Sciatic nerve (tissue), 2 donors: Measurements from ENCODE around the gene KDM4B. TPM values are rescaled to one million over a fixed set of nuclear protein-coding genes. Genes with fewer than 3 reads are reported as not detected.

Experiments used
- ATAC-seq: fragments of 200-7000 bp; cut with Tn5 transposase; one replicate; pipeline ENCODE4 v1.9.1; 2020; ENCODE audit warnings: mild to moderate bottlenecking, moderate library complexity
- DNase-seq: peaks from one replicate; pipeline ENCODE4 v3.0.0-alpha.2; 2020; ENCODE audit warnings: low spot score
- intact Hi-C: fragments of 100-400 bp; cut with DNase I; formaldehyde crosslinking; loops from one replicate; pipeline ENCODE4 v1.14.2; 2022
- total RNA-seq: library from RNA; stranded (reverse); fragmentation: NEBNext Ultra II Directional; extraction: Animal tissue kit (Norgen Biotek cat#: 25700); gene quantifications from one replicate; pipeline ENCODE4 v1.2.1, GENCODE V29; 2021
- donor health status: DM: no; HTN: no; CAD: no.
- donor health status: DM: no; HTN: no; CAD: no.

Gene KDM4B
- total RNA-seq, 1 donor from 2014 or later = 60.1 TPM

DNA sequence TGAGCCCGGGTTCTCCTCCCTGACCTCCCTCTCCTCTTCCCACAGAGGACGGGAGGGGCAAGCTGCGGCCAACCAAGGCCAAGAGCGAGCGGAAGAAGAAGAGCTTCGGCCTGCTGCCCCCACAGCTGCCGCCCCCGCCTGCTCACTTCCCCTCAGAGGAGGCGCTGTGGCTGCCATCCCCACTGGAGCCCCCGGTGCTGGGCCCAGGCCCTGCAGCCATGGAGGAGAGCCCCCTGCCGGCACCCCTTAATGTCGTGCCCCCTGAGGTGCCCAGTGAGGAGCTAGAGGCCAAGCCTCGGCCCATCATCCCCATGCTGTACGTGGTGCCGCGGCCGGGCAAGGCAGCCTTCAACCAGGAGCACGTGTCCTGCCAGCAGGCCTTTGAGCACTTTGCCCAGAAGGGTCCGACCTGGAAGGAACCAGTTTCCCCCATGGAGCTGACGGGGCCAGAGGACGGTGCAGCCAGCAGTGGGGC lies 162.2 kb downstream of the KDM4B start:
- ATAC-seq = no peak
- intact Hi-C loops = loop anchor here (10.0 kb wide), 1 partner anchor 76 kb away; no protein-coding TSS in a partner anchor
- no peak for DNase-seq

DNA sequence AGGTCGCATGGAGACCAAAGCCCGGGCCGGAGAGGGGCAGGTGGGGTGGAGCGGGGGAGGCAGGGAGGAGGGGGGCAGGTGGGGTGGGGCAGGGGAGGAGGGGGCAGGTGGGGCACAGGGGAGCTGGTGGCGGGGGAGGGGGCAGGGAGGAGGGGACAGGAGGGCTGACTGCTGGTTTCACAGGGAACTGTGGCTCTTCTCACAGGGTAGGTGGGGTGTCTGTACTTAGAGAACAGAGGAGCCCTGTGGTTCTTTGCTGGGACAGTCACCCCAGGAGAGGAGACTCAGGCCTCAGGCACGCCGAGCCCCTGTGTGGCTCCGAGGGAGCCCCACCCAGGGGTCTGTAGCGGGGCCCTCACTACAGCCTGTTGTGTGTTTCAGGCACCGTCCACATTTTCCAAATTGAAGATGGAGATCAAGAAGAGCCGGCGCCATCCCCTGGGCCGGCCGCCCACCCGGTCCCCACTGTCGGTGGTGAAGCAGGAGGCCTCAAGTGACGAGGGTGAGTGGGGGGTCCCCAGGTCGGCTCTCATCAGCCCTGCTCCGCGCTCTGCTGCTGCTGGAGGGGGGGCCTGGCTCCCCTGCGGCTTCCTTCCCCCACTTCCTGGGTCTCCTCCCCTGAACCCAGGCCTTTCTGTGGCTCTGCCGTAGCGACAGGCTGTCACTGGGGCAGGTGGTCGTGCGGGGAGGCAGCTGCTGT lies 162.7 kb downstream of the KDM4B start:
- DNase-seq (no peak), ATAC-seq (no peak)
- intact Hi-C loops = loop anchor here (10.0 kb wide), 1 partner anchor 77 kb away; no protein-coding TSS in a partner anchor

DNA sequence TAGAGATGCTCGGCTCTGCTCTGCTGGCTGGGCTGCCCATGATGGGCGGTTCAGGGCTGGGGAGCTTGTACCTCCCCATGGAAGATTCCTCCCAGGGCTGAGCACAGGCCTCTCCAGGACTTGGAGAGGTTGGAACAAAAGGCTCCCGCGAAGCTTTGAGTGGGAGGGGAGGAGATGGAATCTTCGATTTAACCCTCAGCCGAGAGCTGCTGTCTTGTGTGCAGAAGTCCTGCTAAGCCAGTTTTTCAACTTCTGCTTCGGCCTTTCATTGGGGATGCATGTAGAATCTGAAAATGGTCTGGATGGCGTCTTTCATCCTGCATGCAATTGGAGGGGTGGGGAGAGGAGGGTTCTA lies 163.3 kb downstream of the KDM4B start:
- intact Hi-C loops = loop anchor here (10.0 kb wide), 1 partner anchor 77 kb away; no protein-coding TSS in a partner anchor
- no peak for ATAC-seq
- no peak for DNase-seq

DNA sequence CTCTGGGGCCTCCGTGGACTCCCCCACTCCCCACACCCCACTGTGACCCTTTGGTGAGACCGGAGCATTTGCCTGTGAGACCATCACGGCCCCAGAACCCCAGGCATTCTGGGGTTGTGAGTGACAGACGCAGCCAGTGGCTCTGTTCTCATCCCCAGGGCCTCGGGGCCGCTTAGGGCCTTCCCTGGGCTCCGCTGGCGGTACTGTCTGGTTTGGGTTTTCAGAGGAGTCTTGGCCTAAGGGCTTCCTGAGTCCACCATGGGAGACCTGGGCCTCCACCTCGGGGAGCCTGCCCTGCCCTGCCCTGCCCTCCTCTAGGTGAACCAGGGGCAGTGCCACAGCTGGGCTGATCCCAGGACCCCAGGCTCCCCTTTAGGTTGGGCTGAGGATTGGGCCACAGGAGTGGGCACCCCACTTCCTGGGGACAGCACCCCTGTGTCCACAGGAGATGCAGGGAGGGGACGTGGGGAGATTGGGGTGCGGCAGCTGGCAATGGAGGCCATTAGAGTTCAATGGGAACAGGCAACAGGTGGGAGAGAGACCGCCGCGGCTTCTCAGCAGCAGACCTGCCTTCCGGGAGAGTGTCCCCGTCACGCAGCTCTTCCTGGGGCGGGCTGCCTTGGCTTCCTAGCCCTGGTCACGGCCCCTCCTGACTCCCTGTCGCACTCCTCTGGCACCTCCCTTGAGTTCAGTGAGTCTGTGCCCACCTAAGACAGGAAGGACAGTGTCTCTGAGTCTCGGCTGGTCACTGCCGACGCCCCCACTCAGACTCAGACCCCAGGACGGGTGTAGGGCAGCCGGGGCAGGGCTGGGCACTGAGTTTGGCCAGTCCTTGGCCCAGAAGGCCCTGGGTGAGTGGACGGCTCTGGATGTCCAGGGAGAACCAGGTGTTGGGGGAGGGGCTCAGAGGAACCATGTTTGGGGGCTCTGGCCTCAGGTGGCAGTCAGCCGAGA lies 164.1 kb downstream of the KDM4B start:
- no peak for ATAC-seq
- DNase-seq = no peak
- intact Hi-C loops = loop anchor here (10.0 kb wide), 1 partner anchor 78 kb away; no protein-coding TSS in a partner anchor

DNA sequence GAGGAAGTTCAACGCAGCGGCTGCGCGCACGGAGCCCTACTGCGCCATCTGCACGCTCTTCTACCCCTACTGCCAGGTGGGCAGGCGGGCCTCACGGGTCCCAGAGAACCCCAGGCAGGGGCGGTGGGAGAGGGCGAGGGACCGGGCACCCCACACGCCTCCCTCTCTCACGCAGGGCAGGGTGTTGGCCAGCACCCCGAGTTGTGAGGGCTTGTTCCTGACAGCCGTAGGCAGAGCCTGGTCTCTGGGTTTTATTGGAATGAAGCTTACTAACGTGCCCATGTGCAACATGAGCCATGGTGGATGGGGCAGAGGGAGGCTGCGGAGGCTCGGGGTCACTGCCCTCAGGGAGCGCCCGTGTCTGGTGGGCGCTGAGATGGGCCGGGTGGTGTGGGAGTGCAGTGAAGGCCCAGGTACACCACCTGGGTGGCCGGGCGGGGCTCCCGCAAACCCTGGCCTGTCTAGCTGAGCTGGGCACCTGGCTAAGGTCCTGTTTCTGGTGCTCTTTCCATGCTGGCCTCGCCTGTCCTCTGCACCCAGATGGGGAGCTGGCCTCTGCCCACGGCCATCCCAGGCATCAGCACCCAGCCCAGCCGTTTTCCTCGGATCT lies 165.2 kb downstream of the KDM4B start:
- intact Hi-C loops = loop anchor here (10.0 kb wide), 1 partner anchor 79 kb away; no protein-coding TSS in a partner anchor
- no peak for DNase-seq
- ATAC-seq = no peak

DNA sequence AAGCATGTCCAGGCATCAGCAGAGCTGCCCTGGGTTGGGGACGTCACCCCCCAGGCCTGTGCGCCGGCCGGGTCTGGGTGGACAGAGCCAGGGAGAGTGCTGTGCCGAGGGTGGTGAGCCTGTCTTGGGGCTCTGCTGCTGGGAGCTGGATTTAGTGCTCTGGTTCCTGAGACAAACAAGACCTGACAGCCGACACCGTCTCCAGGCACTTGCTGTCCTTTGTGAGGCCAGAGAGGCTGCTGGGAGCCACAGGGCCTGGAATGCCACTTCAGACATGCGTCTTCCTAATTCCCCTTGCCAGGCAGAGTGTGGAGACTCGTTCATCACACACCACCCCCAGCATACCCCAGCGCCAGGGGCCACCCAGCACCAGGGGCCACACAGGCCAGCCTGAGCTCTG lies 165.8 kb downstream of the KDM4B start:
- intact Hi-C loops = loop anchor here (10.0 kb wide), 1 partner anchor 80 kb away; no protein-coding TSS in a partner anchor
- ATAC-seq = no peak
- DNase-seq = no peak

DNA sequence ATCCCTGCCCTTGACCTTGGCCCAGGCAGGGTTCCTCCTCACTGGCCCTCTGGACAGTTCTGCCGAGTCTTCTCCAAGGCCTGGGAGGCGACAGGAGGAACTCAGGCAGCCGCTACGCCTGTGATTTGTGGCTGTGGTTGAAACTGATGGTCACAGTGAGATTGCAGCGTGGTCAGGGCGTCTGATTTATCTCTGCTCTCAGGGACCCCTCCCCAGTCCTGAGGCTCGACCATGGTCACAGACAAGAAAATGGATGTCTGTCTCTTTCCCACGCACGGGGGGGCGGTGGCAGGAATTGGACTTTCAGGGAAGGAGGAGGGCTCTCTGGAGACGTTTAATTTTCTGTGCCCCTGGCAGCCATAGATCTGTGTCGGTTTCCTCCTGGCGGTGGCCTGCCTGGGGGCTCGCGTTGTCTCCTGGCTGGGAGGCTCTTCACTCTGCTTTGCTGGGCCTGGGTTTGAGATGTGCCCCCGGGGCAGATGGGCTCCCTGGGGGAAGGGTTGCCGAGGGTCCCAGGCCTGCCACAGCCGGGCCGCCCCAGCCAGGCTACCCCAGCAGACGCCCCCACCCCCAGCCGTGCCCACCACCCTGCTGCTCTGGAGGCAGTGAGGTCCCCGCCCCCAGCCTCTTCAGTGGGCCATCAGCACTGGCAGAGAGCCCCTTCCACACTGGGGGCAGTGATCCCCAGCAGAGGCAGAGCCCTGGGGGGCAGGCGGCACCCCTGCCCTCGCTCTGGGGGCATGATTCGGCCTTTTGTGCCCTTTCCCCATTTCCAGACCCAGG lies 167.4 kb downstream of the KDM4B start:
- intact Hi-C loops = loop anchor here (10.0 kb wide), 1 partner anchor 81 kb away; no protein-coding TSS in a partner anchor
- DNase-seq (no peak), ATAC-seq (no peak)

DNA sequence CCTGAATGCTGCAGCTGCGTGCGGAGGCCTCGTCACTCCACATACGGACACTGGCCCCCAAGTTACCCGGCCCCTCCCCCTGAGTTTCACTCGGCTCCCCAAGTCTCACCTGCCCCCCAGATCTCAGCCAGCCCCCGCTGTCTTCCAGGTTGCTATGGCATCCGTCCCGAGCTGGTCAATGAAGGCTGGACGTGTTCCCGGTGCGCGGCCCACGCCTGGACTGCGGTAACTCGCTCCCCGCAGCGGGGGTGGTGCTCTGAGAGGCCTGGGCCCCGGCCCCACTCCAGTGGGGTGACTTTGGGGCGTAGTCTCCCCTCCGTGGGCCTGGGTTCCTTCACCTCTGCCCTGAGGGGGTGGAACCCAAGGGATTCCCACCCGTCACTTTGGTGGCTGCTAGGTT lies 168.2 kb downstream of the KDM4B start:
- no peak for ATAC-seq
- intact Hi-C loops = loop anchor here (10.0 kb wide), 1 partner anchor 82 kb away; no protein-coding TSS in a partner anchor
- DNase-seq = no peak

DNA sequence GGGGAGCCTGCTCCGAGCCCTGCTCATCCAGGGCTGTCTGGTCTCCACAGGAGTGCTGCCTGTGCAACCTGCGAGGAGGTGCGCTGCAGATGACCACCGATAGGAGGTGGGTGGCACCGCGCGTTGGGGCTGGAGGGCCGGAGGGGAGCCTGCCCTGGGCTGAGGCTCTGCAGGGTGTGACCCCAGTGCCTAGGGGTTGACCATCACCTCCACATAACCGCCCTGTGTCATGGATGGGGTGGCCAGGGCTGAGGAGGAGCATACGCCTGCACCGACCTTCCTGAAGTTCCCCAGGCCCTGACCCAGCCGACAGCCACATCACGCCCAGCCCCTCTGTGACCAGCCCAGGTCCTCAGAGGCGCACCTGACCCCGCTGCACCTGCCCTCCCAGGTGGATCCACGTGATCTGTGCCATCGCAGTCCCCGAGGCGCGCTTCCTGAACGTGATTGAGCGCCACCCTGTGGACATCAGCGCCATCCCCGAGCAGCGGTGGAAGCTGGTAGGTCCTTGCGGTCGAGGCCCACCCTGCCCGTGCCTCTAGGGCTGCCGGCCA lies 168.7 kb downstream of the KDM4B start:
- DNase-seq = no peak
- intact Hi-C loops = loop anchor here (10.0 kb wide), 1 partner anchor 83 kb away; no protein-coding TSS in a partner anchor
- ATAC-seq = no peak

DNA sequence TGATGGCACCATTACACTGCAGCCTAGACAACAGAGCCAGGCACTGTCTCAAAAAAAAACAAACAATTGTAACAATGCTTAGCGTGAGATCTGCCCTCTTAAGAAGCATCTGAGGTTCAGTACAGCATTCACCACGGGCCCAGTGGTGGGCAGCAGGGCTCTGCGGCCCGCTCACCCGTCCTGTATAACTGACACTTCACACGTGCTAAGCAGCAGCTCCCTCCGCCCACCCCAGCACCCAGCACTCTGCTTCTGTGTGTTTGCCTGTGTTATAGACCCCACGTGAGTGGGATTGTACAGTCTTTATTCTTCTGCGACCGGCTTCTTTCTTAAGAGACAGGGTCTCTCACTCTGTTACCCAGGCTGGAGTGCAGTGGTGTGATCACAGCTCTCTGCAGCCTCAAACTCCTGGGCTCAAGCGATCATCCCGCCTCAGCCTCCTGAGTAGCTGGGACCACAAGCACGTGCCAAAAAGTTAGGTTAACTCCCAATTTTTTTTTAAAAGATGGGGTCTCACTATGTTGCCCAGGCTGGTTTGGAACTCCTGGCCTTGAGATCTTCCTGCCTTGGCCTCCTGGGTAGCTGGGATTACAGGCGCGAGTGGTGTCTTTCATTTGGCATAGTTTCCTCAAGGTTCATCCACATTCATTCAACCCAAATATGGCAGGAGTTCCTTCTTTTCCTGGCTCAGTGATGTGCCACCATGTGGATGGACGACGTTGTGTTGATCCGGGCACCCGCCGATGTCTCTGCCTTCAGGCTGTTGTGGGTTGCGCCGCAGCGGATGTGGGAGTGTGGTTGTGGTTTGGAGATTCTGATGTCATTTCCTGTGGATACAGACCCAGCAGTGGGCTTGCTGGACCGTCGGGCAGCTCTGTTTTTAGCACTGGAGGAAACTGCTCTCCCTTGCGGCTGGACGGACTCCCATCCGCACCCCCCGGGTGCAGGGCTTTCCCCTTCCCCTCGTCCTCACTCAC lies 170.0 kb downstream of the KDM4B start:
- ATAC-seq (peak; percentile 21), DNase-seq (no peak)
- intact Hi-C loops = loop anchor here (10.0 kb wide), 1 partner anchor 84 kb away; no protein-coding TSS in a partner anchor

DNA sequence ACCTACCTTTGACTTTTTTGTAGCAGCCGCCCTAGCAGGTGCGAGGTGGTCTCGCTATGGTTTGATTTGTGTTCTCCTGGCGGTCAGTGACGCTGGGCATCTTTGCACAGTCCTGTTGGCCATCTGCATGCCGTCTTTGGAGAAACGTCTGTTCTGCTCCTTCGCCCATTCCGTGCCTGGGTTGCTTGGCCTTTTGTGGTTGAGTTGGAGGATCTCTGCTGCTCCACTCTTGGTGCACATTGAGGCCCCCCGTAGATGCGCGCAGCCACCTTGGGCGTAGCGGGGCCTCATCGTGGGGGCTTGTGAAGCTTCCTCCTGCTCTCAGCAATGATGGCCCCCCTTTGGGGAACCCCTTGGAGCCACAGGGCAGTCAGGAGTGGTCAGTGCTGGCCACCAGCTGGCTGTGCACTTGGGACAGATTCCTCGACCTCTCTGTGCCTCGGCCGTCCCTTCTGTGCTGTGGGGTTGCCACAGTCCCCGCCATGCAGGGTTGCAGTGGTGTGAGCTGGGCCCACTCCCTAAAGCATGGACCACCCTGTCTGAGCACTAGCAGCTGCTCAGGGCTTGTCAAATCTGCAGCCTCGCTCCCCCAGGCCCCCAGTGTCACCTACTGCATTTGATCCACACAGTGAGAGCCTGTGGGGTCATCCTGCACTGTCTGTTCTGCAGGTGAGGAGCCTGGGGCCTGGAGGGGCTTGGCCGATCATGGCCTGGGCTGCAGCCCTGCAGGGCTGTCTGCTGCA lies 170.8 kb downstream of the KDM4B start:
- intact Hi-C loops = loop anchor here (10.0 kb wide), 1 partner anchor 85 kb away; no protein-coding TSS in a partner anchor
- no peak for ATAC-seq
- no peak for DNase-seq

DNA sequence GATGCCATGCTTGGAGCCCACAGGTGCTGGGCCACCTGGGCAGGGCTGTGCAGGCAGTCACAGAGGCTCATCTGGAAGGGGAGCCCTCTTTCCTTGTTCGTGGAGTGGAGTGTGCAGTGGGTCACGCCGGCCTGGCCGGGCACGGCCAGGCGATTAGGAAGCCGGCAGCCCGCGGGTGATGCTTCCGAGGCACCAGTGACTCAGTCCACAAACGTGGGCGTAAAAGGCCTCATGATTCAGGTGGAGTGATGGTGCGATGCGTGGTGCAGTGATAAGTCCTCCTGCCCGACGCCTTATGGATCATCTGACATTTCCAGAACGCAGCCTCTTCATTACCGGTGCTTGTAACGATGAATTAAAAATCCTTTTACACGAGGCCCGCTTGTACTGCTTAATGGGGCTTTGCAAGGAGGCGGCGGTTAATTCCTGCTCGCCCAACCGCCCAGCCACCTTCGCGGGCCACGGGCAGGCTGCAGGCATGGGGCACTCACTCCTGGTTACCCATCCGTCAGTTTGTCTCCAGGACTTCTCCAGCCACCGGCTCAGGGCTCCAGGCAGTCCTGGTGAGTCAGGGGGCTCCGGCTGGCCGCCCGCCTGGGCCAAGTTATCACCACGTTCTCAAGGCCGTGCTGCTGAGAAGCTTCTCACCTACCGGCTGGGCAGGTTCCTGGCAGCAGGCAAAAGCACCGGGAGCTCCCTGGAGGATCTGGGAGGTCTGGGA lies 172.4 kb downstream of the KDM4B start:
- ATAC-seq (no peak), DNase-seq (no peak)
- intact Hi-C loops = no loop called here

DNA sequence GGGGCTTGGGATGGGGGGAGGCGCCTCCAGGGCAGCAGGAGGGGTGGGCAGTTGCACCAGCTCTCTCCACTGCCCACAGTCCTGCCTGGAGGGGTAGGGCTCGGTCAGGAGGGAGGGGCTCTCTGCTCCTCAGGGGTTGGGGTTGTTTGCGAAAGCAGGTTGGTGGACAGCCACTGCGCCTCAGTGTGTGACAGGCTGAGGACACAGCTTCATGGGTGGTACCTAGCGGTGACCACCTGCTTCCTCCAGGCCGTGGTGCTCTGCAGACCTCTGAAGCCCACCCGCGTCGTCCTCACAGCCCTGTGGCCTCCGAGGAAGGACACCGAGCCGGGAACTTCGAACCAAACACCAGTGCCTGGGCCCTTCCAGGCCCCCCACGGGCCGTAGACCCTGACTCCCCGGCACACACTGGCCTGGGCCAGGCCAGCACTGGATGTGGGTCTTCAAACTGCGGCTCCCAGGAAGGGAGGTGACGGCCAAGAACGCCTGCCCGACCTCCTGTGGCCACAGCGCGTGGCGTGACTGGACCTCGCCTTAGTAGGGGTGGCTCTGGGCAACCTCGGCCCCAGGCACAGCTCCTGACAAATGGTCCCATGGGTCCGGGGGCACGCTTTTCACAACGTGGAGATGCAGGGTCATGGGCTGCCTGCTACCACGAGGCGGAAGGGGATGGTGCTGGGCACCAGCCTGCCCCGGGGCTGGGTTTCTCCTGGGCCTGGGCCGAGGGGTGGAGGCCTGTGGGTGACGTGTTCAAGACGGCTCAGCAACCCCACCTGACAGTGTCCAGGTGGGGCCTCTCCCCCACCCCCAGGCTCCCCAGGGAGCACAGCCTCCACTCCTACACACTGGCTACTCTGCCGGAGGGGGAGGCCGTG lies 173.2 kb downstream of the KDM4B start:
- DNase-seq (no peak), ATAC-seq (no peak)
- intact Hi-C loops = no loop called here

DNA sequence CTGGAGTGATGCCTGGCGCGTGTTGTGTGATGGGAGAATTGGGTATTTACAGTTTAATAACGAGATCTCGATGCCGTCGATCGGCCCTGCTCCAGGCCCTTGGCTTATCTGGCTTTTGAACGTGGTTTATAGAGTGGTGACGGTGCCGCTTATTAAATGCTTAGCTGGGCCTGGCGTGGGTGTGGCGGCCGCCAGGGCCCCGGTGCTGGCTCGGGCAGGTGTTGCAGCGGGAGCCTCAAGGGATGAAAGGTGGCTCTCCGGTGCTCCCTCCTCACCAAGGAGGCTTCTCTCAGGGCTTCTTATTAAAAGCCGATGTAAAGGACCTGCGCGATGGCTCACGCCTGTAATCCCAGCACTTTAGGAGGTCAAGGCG lies 173.8 kb downstream of the KDM4B start:
- intact Hi-C loops = no loop called here
- ATAC-seq = no peak
- DNase-seq = no peak
